Activated CD8-positive, alpha-beta T cell treated with anti-CD3 and anti-CD28 coated beads, Interleukin-2, amount 10 ng/mL, durations not matched to agents 7 days and 5 days (primary cell): ENCODE results near the gene GPRIN3. TPM values are rescaled to one million over a fixed set of nuclear protein-coding genes. Genes with fewer than 3 reads are reported as not detected.

Experiments
- ATAC-seq: fragments of 150-1000 bp; cut with Tn5 transposase; one replicate; pipeline ENCODE4 v1.10.0; 2021; ENCODE audit warnings: moderate library complexity
- CTCF ChIA-PET: fragments of 350-600 bp; sonication (Branson Sonifier 250); formaldehyde crosslinking; loops from one replicate; lab custom pipeline; 2021; ENCODE audit warnings: antibody characterized with exemption; lab: Charles Lee
- POLR2A ChIA-PET: fragments of 350-600 bp; sonication (Branson Sonifier 250); formaldehyde crosslinking; loops from one replicate; lab custom pipeline; 2021; ENCODE audit warnings: antibody characterized with exemption; lab: Charles Lee
- DNase-seq: peaks from one replicate; pipeline ENCODE4 v3.0.0-alpha.2; 2020
- H3K27ac Mint-ChIP-seq: one replicate; pipeline ENCODE4 v1.8.0; 2021; ENCODE audit warnings: mild to moderate bottlenecking, mixed read lengths
- H3K27me3 Mint-ChIP-seq: one replicate; pipeline ENCODE4 v1.8.0; 2021; ENCODE audit warnings: low read depth, mixed read lengths
- H3K36me3 Mint-ChIP-seq: one replicate; pipeline ENCODE4 v1.8.0; 2021; ENCODE audit warnings: low read depth, mixed read lengths
- H3K4me1 Mint-ChIP-seq: one replicate; pipeline ENCODE4 v1.8.0; 2021; ENCODE audit warnings: low read depth, mixed read lengths
- H3K4me3 Mint-ChIP-seq: one replicate; pipeline ENCODE4 v1.8.0; 2021; ENCODE audit warnings: mild to moderate bottlenecking, mixed read lengths
- H3K9me3 Mint-ChIP-seq: one replicate; pipeline ENCODE4 v1.8.0; 2022; ENCODE audit warnings: mixed read lengths; ENCODE audit not compliant: insufficient read depth
- total RNA-seq, 2 experiments: library from RNA; stranded (reverse); gene quantifications; one replicate each; pipeline ENCODE4 v1.2.3, GENCODE V29; 2021

GPRIN3 gene
- 10 to 100 TPM; 40.6 to 40.8 TPM for total RNA-seq

GRCh38 chr4:89307446-89308160, at the start of gene GPRIN3:
GPRIN3 (minus strand) TSS chr4:89307800; CDS start chr4:89250110, 57,690 bp downstream.
- peaks cover 52% of the 10 kb centered on the region for H3K4me1 Mint-ChIP-seq
- peak within 1 kb of the TSS; percentile 90 for H3K4me3 Mint-ChIP-seq
- no peaks in the 10 kb centered on the region for H3K9me3 Mint-ChIP-seq
- H3K27me3 Mint-ChIP-seq: no peaks in the 10 kb centered on the region
- H3K27ac Mint-ChIP-seq: peak within 1 kb of the TSS; percentile 84
- peaks cover 40% of the 10 kb centered on the region for H3K36me3 Mint-ChIP-seq
- ChIA-PET CTCF (interaction anchor here (0.7 to 2.2 kb wide), 10 partner anchors 8 to 82 kb away, joined by 3 to 11 read pairs (median 5); no protein-coding TSS in a partner anchor), POLR2A (interaction anchor here (0.6 to 2.7 kb wide), 5 partner anchors 9 to 58 kb away, joined by 3 to 28 read pairs (median 8); no protein-coding TSS in a partner anchor)
- peak; percentile 61 for DNase-seq
- peak; percentile 76 for ATAC-seq

- Mint-ChIP-seq H3K9me3 (no peaks in the 10 kb centered on the region), H3K36me3 (no peaks in the 10 kb centered on the region), H3K27me3 (peaks cover 3% of the 10 kb centered on the region), H3K4me1 (no peaks in the 10 kb centered on the region), H3K4me3 (no peak overlapping the region), H3K27ac (no peak overlapping the region)
- ATAC-seq (no peak), DNase-seq (no peak)
- POLR2A ChIA-PET: no interaction called here
- CTCF ChIA-PET: interaction anchor here (1.1 kb wide), 1 partner anchor 131 kb away, joined by 4 read pairs; no protein-coding TSS in a partner anchor
Measured at GRCh38 chr4:89357340-89357739, 49.7 kb upstream of the GPRIN3 start.

- Mint-ChIP-seq H3K27ac (no peak overlapping the region), H3K9me3 (no peaks in the 10 kb centered on the region), H3K4me3 (no peak overlapping the region), H3K36me3 (no peaks in the 10 kb centered on the region), H3K27me3 (peaks cover 3% of the 10 kb centered on the region), H3K4me1 (no peaks in the 10 kb centered on the region)
- DNase-seq (no peak), ATAC-seq (no peak)
- CTCF ChIA-PET: interaction anchor here (0.9 kb wide), 1 partner anchor 130 kb away, joined by 3 read pairs; no protein-coding TSS in a partner anchor
- POLR2A ChIA-PET: no interaction called here
Measured at GRCh38 chr4:89356086-89356485, 48.5 kb upstream of the GPRIN3 start.

- Mint-ChIP-seq H3K9me3 (peaks cover 7% of the 10 kb centered on the region), H3K4me1 (no peaks in the 10 kb centered on the region), H3K27me3 (peaks cover 3% of the 10 kb centered on the region), H3K36me3 (peaks cover 6% of the 10 kb centered on the region), H3K27ac (no peak overlapping the region), H3K4me3 (no peak overlapping the region)
- no peak for ATAC-seq
- ChIA-PET POLR2A (interaction anchor here (0.5 kb wide), 1 partner anchor 183 kb away, joined by 3 read pairs; no protein-coding TSS in a partner anchor), CTCF (interaction anchor here (1.2 to 1.8 kb wide), 3 partner anchors 82 to 127 kb away, joined by 4 to 6 read pairs (median 4); no protein-coding TSS in a partner anchor)
- no peak for DNase-seq
Measured at GRCh38 chr4:89353514-89353913, 45.9 kb upstream of the GPRIN3 start.

- Mint-ChIP-seq H3K4me1 (no peaks in the 10 kb centered on the region), H3K9me3 (peaks cover 11% of the 10 kb centered on the region), H3K27ac (no peak overlapping the region), H3K4me3 (no peak overlapping the region), H3K36me3 (peaks cover 6% of the 10 kb centered on the region), H3K27me3 (peaks cover 3% of the 10 kb centered on the region)
- no peak for DNase-seq
- ATAC-seq: no peak
- POLR2A ChIA-PET: no interaction called here
- CTCF ChIA-PET: interaction anchor here (0.6 to 1.5 kb wide), 3 partner anchors 63 to 126 kb away, joined by 3 to 6 read pairs (median 4); no protein-coding TSS in a partner anchor
Measured at GRCh38 chr4:89352541-89352940, 44.9 kb upstream of the GPRIN3 start.

GRCh38 chr4:89351201-89351600, 43.6 kb upstream of the GPRIN3 start:
- Mint-ChIP-seq H3K9me3 (peaks cover 21% of the 10 kb centered on the region), H3K4me1 (no peaks in the 10 kb centered on the region), H3K4me3 (no peak overlapping the region), H3K27me3 (peaks cover 3% of the 10 kb centered on the region), H3K27ac (no peak overlapping the region), H3K36me3 (peaks cover 11% of the 10 kb centered on the region)
- ChIA-PET POLR2A (no interaction called here), CTCF (interaction anchor here (0.7 to 1.3 kb wide), 5 partner anchors 25 to 125 kb away, joined by 3 to 5 read pairs (median 3); no protein-coding TSS in a partner anchor)
- no peak for ATAC-seq
- no peak for DNase-seq

GRCh38 chr4:89347363-89348025, 39.9 kb upstream of the GPRIN3 start:
- Mint-ChIP-seq H3K27me3 (no peaks in the 10 kb centered on the region), H3K27ac (no peak overlapping the region), H3K9me3 (peaks cover 21% of the 10 kb centered on the region), H3K36me3 (peaks cover 11% of the 10 kb centered on the region), H3K4me3 (no peak overlapping the region), H3K4me1 (no peaks in the 10 kb centered on the region)
- DNase-seq: no peak
- POLR2A ChIA-PET: interaction anchor here (0.7 kb wide), 1 partner anchor 24 kb away, joined by 3 read pairs; no protein-coding TSS in a partner anchor
- CTCF ChIA-PET: interaction anchor here (0.9 kb wide), 1 partner anchor 88 kb away, joined by 3 read pairs; no protein-coding TSS in a partner anchor
- no peak for ATAC-seq

GRCh38 chr4:89344571-89344970, 37.0 kb upstream of the GPRIN3 start:
- Mint-ChIP-seq H3K36me3 (peaks cover 8% of the 10 kb centered on the region), H3K27me3 (no peaks in the 10 kb centered on the region), H3K9me3 (peaks cover 14% of the 10 kb centered on the region), H3K4me3 (no peak overlapping the region), H3K27ac (no peak overlapping the region), H3K4me1 (no peaks in the 10 kb centered on the region)
- DNase-seq (no peak), ATAC-seq (no peak)
- ChIA-PET POLR2A (no interaction called here), CTCF (no interaction called here)

- H3K27ac Mint-ChIP-seq: no peak overlapping the region
- ATAC-seq: no peak
- peaks cover 7% of the 10 kb centered on the region for H3K4me1 Mint-ChIP-seq
- H3K4me3 Mint-ChIP-seq: no peak overlapping the region
- ChIA-PET POLR2A (no interaction called here), CTCF (interaction anchor here (0.9 to 1.1 kb wide), 2 partner anchors 13 to 112 kb away, joined by 3 to 4 read pairs; no protein-coding TSS in a partner anchor)
- H3K9me3 Mint-ChIP-seq: no peaks in the 10 kb centered on the region
- H3K36me3 Mint-ChIP-seq: no peaks in the 10 kb centered on the region
- peaks cover 2% of the 10 kb centered on the region for H3K27me3 Mint-ChIP-seq
- no peak for DNase-seq
Measured at GRCh38 chr4:89338206-89338605, 30.6 kb upstream of the GPRIN3 start.

GRCh38 chr4:89337681-89338080, 30.1 kb upstream of the GPRIN3 start:
- Mint-ChIP-seq H3K9me3 (no peaks in the 10 kb centered on the region), H3K27me3 (peaks cover 2% of the 10 kb centered on the region), H3K36me3 (no peaks in the 10 kb centered on the region), H3K4me1 (peaks cover 7% of the 10 kb centered on the region), H3K4me3 (no peak overlapping the region), H3K27ac (no peak overlapping the region)
- ChIA-PET CTCF (interaction anchor here (1.1 kb wide), 1 partner anchor 111 kb away, joined by 3 read pairs; no protein-coding TSS in a partner anchor), POLR2A (no interaction called here)
- DNase-seq (no peak), ATAC-seq (no peak)

GRCh38 chr4:89336818-89337420, 29.3 kb upstream of the GPRIN3 start:
- Mint-ChIP-seq H3K4me3 (no peak overlapping the region), H3K9me3 (no peaks in the 10 kb centered on the region), H3K4me1 (peaks cover 7% of the 10 kb centered on the region), H3K27ac (no peak overlapping the region), H3K36me3 (peaks cover 2% of the 10 kb centered on the region), H3K27me3 (peaks cover 2% of the 10 kb centered on the region)
- ATAC-seq (no peak), DNase-seq (no peak)
- CTCF ChIA-PET: no interaction called here
- POLR2A ChIA-PET: no interaction called here
